Measurements from ENCODE around the gene PLXNA4. TPM values are rescaled to one million over a fixed set of nuclear protein-coding genes. Genes with fewer than 3 reads are reported as not detected.

PLXNA4 gene
- total and polyA plus RNA-seq, 5 donors, result 5.7 to 19.3 (median 16.0) TPM

DNA sequence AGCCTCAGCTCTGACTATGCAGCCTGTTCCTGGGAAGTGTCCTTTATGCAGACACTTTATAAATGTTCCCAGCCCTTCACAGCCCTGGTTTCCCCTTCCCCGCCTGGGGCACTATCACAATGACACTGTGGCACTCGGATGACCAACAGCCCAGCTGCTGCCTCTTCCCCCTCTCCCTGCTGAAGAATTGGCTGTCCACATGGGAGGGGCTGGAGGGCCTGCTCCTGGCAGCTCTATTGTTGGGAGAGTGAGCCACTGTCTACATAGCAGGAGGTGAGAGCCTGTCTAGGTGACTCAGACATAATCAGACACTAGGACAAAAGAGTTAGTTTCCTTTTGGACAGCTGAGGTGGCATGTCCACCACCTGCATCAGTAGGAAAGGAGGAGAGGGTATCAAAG, 437.5 kb downstream of the PLXNA4 start:
- ATAC-seq (no peak), DNase-seq (no peak)
- Histone ChIP-seq H3K4me1 (ENCODE audit: control insufficient read depth, insufficient read depth, low read length) (peaks cover 1% of the 10 kb centered on the region), H3K9me3 (ENCODE audit: control insufficient read depth, low read length) (no peaks in the 10 kb centered on the region), H3K4me3 (ENCODE audit: low read length) (no peak overlapping the region), H3K27me3 (ENCODE audit: control insufficient read depth, insufficient read depth) (no peaks in the 10 kb centered on the region), H3K27ac (ENCODE audit: low read length) (no peak overlapping the region)
- intact Hi-C loops (cut with DNase I), result no loop called here
- 88% methylated on average over 2 of the region's 2 CpGs for WGBS

DNA sequence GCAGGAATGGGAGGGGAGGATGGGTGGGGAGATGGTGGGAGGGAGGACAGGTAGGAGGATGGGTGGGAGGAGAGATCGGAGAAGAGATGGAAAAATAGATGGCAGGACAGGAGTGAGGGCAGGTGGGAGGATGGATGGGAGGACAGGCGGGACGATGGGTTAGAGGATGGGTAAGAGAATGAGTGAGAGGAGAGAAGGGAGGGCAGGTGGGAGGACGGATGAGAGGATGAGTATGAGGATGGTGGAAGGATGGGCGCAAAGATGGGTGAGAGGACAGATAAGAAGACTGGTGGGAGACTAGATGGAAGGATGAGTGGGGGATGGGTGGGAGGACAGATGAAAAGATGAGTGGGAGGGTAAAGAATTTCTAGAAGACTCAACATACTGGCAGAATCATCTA, 438.6 kb downstream of the PLXNA4 start:
- intact Hi-C loops (cut with DNase I), result no loop called here
- H3K27ac ChIP-seq (ENCODE audit: low read length), result no peak overlapping the region
- H3K4me1 ChIP-seq (ENCODE audit: control insufficient read depth, insufficient read depth, low read length), result no peaks in the 10 kb centered on the region
- no peak for ATAC-seq
- WGBS, result 95% methylated on average over 5 of the region's 5 CpGs
- no peak overlapping the region for H3K4me3 ChIP-seq (ENCODE audit: low read length)
- H3K27me3 ChIP-seq (ENCODE audit: control insufficient read depth, insufficient read depth), result no peaks in the 10 kb centered on the region
- no peaks in the 10 kb centered on the region for H3K9me3 ChIP-seq (ENCODE audit: control insufficient read depth, low read length)
- DNase-seq, result no peak

DNA sequence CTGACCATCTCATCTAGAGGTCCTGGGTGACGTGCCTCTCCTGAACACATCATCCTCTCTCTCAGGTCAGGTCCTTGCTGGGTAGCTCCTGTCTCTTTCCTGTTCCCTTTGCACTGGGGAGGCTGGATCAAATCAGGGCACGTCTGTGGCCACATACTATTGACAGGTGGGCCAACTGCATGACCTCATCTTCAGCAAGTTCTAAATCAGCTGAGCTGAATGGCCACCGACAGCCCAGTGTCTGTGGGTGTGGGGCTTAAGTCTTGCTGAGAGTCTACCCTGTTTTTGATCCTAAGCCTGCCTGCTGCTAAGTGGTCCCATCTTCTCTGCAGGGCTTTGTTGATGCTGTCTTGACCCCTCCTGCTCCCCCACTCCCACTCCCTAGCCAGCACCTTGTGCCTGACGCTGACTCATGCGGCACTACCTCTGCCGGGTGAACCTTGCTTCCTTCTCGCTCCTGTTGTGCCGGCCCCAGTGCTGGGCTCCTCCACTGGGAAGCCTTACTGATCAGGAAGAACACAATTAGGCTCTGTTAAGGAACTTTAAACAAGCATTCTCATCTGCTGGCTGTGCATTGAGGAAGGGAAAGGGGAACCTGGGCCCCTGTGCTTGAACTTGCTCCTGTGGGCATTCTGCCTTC, 440.4 kb downstream of the PLXNA4 start:
- no peak overlapping the region for H3K27ac ChIP-seq (ENCODE audit: low read length)
- ATAC-seq (no peak), DNase-seq (no peak)
- H3K27me3 ChIP-seq (ENCODE audit: control insufficient read depth, insufficient read depth), result no peaks in the 10 kb centered on the region
- intact Hi-C loops (cut with DNase I), result no loop called here
- H3K4me3 ChIP-seq (ENCODE audit: low read length), result no peak overlapping the region
- no peaks in the 10 kb centered on the region for H3K4me1 ChIP-seq (ENCODE audit: control insufficient read depth, insufficient read depth, low read length)
- no peaks in the 10 kb centered on the region for H3K9me3 ChIP-seq (ENCODE audit: control insufficient read depth, low read length)
- 85% methylated on average over 8 of the region's 8 CpGs for whole genome bisulfite sequencing

DNA sequence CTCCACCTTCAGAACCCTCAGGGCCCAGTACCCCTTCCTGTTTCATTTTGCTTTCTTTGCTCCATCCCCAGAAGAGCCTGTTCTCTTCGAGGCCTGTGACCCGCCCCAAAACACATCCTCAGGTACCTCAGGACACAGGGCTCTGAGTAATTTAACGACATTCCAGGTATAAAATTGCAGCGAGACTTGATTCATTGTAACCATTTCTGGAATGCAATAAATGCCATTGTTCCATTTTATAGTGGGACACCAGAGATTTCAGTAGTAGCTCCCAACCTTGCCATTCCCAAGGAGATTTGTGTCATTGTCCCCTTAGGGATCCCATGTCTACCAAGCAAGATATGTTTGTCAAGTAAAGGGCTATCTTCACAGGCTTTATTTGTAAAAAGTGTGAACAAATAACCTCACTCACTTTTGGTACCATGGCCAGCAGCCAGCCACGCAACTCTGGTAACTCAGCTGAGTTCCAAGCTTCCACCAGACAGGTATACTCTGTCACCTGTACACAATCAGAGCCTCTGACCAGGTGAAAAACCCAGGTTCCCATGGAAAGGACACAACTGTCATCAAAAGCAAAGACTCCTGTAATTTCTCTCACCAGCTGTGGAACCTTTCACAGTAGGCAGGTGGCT, 441.3 kb downstream of the PLXNA4 start:
- ATAC-seq, result no peak
- Histone ChIP-seq H3K27ac (ENCODE audit: low read length) (no peak overlapping the region), H3K27me3 (ENCODE audit: control insufficient read depth, insufficient read depth) (no peaks in the 10 kb centered on the region), H3K4me1 (ENCODE audit: control insufficient read depth, insufficient read depth, low read length) (no peaks in the 10 kb centered on the region), H3K4me3 (ENCODE audit: low read length) (no peak overlapping the region), H3K9me3 (ENCODE audit: control insufficient read depth, low read length) (no peaks in the 10 kb centered on the region)
- 89% methylated on average over 5 of the region's 5 CpGs for WGBS
- DNase-seq, result no peak
- intact Hi-C loops (cut with DNase I), result no loop called here

DNA sequence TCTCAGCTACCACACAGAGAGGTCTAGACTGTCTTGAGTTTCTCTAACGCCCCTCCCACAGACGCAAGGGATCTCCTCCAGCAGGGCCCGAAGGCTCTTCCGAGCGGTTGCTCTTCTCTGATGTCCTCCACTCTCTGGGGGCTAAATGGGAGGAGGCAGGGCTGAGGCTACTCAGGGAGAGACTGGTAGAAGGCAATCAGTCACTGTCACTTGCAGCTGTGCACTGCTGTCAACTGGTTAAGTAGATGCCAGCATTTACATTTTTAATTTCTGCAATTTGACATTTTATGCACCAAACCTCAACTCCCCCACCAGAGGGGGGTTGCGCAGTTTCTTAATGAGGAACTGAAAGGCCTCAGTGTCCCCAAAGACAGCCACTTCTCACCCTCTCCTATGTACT, 442.8 kb downstream of the PLXNA4 start:
- no peaks in the 10 kb centered on the region for H3K4me1 ChIP-seq (ENCODE audit: control insufficient read depth, insufficient read depth, low read length)
- WGBS, result 86% methylated on average over 6 of the region's 6 CpGs
- intact Hi-C loops (cut with DNase I), result no loop called here

DNA sequence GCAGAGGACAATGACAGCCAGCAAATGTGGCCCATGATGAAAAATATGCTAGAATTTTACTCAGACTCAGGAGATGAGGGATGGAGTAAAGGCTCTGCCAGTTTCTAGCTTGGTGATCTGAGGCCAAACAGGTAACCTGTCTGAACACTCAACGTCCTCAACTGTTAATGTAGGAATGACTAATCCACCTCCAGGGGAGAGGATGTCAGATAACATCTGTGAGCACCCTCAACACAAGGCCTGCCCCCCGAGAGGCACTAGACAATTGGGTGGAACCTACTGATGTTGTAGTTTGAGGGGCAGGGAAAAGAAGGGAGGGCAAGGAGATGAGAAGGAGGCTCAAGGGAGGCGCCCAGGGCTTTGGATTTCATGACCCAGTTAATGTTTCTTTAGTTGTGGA, 445.1 kb downstream of the PLXNA4 start:
- no peak for ATAC-seq
- WGBS, result 81% methylated on average over 3 of the region's 3 CpGs
- Histone ChIP-seq H3K27me3 (ENCODE audit: control insufficient read depth, insufficient read depth) (no peaks in the 10 kb centered on the region), H3K9me3 (ENCODE audit: control insufficient read depth, low read length) (no peaks in the 10 kb centered on the region), H3K4me1 (ENCODE audit: control insufficient read depth, insufficient read depth, low read length) (no peaks in the 10 kb centered on the region), H3K4me3 (ENCODE audit: low read length) (no peak overlapping the region), H3K27ac (ENCODE audit: low read length) (no peak overlapping the region)
- intact Hi-C loops (cut with DNase I), result no loop called here
- no peak for DNase-seq

More for the DNA sequence above, 442.8 kb downstream of the PLXNA4 start:
- ATAC-seq, result no peak
- H3K9me3 ChIP-seq (ENCODE audit: control insufficient read depth, low read length), result no peaks in the 10 kb centered on the region
- H3K27ac ChIP-seq (ENCODE audit: low read length), result no peak overlapping the region
- no peak for DNase-seq
- no peak overlapping the region for H3K4me3 ChIP-seq (ENCODE audit: low read length)
- no peaks in the 10 kb centered on the region for H3K27me3 ChIP-seq (ENCODE audit: control insufficient read depth, insufficient read depth)

DNA sequence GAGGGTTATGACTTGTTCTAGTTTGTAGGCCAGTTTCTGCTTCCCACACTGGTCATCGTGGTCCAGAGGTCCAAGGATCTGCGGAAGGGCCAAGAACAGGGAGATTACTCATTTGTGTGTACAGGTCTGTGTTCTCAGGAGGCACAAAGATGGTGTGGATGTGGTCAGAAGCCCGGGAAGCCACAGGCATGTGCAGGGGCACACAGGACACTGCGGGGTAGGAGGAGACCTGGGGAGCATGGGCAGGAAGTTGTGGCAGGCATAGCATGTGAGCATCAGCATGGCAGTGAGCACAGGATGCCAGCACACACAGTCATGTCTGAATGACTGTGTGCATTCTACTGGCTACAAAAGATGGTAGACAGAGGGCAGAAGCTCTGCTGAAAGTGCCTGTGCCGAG, 445.8 kb downstream of the PLXNA4 start:
- H3K4me3 ChIP-seq (ENCODE audit: low read length), result no peak overlapping the region
- ATAC-seq, result no peak
- no peak for DNase-seq
- no peaks in the 10 kb centered on the region for H3K27me3 ChIP-seq (ENCODE audit: control insufficient read depth, insufficient read depth)
- 85% methylated on average over 5 of the region's 5 CpGs for WGBS
- no peak overlapping the region for H3K27ac ChIP-seq (ENCODE audit: low read length)
- H3K9me3 ChIP-seq (ENCODE audit: control insufficient read depth, low read length), result no peaks in the 10 kb centered on the region
- intact Hi-C loops (cut with DNase I), result no loop called here
- no peaks in the 10 kb centered on the region for H3K4me1 ChIP-seq (ENCODE audit: control insufficient read depth, insufficient read depth, low read length)

DNA sequence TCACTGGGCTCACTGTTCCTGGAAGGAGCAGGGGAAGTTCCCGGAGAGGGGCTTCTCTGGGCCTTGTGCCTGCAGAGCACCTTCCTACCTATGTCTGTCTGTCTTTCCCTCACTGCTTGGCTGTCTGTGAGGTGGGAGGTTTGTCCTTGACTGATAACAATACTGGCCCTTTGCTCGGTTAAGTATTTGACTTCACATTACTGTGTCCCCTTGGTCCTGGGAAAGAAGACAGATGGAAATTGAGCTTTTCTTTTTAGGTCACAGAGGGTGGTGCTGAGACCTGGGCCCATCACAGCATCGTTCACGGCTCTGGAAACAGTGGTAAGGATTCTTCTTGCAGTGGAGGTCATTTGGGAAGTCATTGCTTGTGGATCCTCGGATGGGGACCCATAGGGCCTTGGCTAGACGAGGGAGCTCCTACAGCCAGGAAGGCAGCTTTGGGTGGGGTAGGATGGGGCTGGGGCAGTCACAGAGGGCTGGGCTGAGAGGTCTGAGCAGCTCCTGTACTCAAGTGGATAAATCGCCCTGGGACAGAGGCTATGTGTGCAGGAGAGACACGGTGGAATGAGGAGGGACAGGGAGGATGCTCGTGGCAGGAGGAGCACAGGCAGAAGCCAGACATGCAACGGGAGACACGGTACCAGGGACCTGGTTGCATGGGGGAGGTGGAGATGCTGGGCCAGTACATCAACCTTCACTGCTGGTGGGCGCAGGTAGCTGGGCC, 450.2 kb downstream of the PLXNA4 start:
- H3K9me3 ChIP-seq (ENCODE audit: control insufficient read depth, low read length), result no peaks in the 10 kb centered on the region
- 78% methylated on average over 12 of the region's 12 CpGs for WGBS
- no peak overlapping the region for H3K4me3 ChIP-seq (ENCODE audit: low read length)
- intact Hi-C loops (cut with DNase I), result no loop called here
- DNase-seq (no peak), ATAC-seq (peak in 1 of 2 donors; percentile 8)
- no peaks in the 10 kb centered on the region for H3K4me1 ChIP-seq (ENCODE audit: control insufficient read depth, insufficient read depth, low read length)
- H3K27ac ChIP-seq (ENCODE audit: low read length), result no peak overlapping the region
- H3K27me3 ChIP-seq (ENCODE audit: control insufficient read depth, insufficient read depth), result no peaks in the 10 kb centered on the region

DNA sequence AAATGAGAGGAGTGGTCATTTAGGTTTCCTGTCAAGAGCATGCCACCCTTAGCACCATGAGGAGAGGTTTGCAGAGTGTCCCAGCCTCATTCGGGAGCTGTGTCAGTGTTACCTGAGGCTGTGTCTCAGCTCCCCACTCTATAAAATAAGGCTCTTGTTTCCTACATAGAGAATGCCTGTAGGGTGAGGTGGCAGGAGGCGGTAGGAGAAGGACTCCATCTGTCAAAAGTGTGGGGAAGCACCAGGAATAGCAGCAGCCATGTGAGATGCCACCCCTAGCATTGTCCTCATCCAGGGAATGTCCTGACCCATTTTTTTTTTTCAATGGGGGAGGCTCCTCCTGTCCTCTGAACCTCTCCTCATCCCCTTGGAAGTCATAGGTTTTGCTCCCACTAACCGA, 451.2 kb downstream of the PLXNA4 start:
- no peak for DNase-seq
- no peak overlapping the region for H3K27ac ChIP-seq (ENCODE audit: low read length)
- intact Hi-C loops (cut with DNase I), result no loop called here
- no peaks in the 10 kb centered on the region for H3K27me3 ChIP-seq (ENCODE audit: control insufficient read depth, insufficient read depth)
- H3K4me3 ChIP-seq (ENCODE audit: low read length), result no peak overlapping the region
- ATAC-seq, result no peak
- no peaks in the 10 kb centered on the region for H3K9me3 ChIP-seq (ENCODE audit: control insufficient read depth, low read length)
- no peaks in the 10 kb centered on the region for H3K4me1 ChIP-seq (ENCODE audit: control insufficient read depth, insufficient read depth, low read length)
- 86% methylated on average over 3 of the region's 3 CpGs for WGBS

DNA sequence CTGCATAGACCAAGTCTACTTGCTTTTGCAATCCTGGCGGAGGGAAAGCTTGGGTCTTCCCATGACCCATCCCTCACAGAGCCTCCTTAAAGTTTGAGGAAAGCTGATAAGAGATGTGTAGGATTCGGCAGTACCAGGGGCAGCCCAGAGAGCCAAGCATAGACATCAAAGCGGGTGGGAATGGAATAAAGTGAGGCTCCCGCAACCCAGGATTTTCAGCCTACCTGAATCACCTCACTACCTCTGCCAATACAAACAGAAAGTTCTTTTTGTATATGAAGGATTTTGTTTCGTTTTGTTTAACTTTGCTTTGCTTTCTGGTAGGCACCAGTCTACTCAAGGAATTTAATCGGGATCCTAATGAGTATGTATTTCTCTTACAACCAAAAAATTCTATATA, 451.7 kb downstream of the PLXNA4 start:
- no peak for DNase-seq
- no peak for ATAC-seq
- H3K4me1 ChIP-seq (ENCODE audit: control insufficient read depth, insufficient read depth, low read length), result no peaks in the 10 kb centered on the region
- H3K27ac ChIP-seq (ENCODE audit: low read length), result no peak overlapping the region
- 78% methylated on average over 6 of the region's 6 CpGs for WGBS
- H3K27me3 ChIP-seq (ENCODE audit: control insufficient read depth, insufficient read depth), result no peaks in the 10 kb centered on the region
- no peaks in the 10 kb centered on the region for H3K9me3 ChIP-seq (ENCODE audit: control insufficient read depth, low read length)
- intact Hi-C loops (cut with DNase I), result no loop called here
- H3K4me3 ChIP-seq (ENCODE audit: low read length), result no peak overlapping the region

DNA sequence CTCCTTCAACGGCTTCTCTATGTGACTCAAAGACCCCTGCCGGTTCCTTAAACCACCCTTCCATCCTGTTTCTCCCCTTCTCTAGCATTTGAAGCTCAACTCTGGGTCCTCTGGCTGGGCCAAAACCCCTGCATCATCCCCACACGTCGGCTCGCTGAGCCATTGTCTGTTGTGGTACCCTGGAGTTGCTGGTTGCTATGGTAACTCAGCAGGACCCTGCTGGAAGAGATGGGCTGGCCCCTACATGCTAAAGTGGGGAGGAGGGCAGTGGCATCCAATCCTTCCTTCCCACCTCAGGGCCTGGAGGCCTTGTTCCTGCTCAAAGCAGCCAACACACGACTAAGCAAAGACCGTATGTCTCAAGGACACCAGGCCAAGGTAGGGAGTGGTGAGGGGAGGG, 452.5 kb downstream of the PLXNA4 start:
- H3K4me3 ChIP-seq (ENCODE audit: low read length), result no peak overlapping the region
- no peak for ATAC-seq
- no peaks in the 10 kb centered on the region for H3K4me1 ChIP-seq (ENCODE audit: control insufficient read depth, insufficient read depth, low read length)

More for the DNA sequence above, 452.5 kb downstream of the PLXNA4 start:
- H3K27ac ChIP-seq (ENCODE audit: low read length), result no peak overlapping the region
- H3K9me3 ChIP-seq (ENCODE audit: control insufficient read depth, low read length), result no peaks in the 10 kb centered on the region
- intact Hi-C loops (cut with DNase I), result no loop called here
- H3K27me3 ChIP-seq (ENCODE audit: control insufficient read depth, insufficient read depth), result no peaks in the 10 kb centered on the region
- no peak for DNase-seq
- 42% methylated on average over 7 of the region's 7 CpGs for WGBS
